Measurements from ENCODE around the gene GRIK5.

GRIK5 gene

DNA sequence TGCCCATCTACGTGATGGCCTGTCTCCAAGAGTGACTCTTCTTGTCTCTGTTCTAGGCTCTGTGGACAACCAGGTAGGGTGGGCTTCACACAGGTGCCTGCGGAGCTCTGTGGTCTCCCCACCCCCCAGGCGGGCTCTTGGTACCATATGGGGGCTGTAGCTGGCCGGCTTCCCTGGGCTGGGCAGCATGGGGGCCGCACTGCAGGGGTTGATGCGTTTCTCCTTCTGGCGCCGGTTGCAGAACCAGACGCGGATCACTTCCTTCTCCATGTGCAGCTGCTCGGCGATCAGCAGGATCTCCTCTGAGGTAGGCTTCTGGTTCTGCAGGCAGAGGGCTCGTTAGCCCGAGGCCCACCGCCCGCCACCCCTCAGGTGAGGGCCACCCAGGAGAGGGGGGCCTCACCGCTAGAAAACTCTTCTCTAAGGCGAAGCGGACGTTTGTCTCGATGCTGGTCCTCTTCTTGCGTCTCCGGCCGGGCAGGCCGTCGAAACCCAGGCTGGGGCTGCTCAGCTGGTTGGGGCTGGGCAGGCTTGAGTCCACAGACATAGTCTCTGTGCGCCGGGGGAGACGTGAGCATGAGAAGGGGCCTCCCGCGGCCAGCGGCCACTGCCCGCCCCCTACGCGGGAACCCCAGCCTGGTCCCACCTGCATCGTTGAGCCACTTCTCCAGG, 25.3 kb upstream of the GRIK5 start:
- no peak for DNase-seq

DNA sequence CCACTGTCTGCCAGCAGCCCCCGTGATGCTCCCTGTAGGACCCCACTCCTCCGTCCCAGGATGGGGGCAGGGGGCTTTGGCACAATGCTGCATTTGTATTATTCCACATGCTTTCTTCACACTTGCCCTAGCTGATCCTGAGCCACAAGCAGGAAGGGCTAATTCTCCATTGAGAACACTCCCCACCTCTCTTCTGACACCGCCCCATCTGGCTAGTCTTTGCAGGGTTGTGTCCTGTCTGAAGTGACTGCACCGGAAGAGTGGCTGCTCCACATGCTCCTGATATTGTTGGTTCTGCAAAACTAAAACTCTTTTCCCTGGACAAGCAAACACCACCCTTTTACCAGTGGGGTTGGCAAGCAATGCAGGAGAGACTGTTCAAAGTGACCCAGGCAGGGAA, 23.9 kb upstream of the GRIK5 start:
- no peak for DNase-seq

DNA sequence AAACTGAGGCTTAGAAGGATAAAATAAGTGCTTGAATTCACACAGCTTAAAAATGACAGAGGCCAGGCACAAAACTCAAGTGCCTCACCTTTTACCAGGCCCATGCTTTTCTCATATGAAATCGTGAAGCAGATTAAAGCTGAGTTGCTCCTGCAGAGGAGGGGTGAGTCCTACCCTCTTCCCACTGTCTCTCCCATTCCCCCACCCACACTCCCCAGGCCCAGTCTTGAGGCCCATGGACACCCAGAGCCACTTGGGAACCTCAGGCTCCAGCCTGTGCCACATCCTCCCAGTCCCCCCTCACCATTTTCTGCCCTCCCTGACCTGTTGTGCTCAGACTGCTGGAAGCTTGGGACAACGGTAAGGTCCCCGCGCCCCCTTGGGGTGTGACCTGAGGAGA, 23.5 kb upstream of the GRIK5 start:
- DNase-seq, result no peak

DNA sequence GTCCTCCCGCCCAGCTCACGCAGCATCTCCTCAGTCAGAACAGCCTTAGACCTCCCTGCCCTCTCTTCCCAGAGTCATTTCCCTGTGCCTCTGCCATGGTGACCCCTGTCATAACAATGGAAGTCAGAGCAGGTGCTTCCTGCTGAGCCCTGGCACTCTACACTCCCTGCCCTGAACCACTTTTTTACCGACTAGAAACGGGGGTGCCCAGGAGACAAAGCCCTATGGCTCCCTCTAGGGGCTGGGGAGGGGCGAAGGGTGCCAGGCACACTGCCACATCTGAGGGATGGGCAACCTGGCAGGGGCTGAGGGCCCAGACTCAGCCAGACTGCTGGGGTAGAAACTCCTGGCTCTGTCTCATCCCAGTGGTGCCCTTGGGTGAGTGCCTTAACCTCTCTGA, 22.3 kb upstream of the GRIK5 start:
- DNase-seq, result no peak

DNA sequence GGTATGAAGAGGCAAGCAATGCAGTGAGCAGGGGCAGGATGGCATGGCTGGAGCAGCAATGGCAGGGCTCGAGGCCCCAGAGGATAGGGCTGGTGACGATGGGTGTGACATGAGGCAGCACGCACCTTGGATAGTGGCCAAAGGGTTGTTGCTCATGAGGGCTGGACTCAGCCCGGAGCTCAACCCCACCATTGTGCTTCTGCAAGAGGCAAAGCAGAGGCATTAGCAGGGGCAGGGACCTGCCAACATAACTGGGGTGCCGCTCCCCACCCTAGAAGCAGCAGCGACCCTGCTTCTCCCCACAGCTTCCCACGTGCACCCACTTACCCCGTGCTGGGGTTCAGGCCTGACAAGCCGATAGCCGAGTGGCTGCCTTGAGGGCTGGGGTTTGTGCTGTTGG, 21.7 kb upstream of the GRIK5 start:
- no peak for DNase-seq

DNA sequence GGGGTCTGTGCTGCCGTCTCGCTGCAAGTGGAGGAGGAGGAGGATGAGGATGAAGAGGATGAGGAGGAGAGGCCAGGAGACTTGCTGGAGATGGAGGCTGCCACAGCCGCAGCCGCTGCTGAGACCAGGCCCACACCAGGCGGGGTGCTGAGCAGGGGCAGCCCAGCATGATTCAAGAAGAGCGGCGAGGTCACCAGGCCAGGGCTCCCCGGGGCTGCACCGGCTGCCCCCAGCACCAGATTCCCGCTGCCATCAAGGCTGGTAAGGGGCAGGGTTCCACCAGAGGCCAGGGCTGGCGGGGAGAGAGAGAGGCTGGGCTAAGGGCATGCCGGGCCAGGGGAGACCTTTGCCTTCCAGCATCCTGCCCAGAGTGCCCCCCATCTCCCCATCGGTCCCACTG, 21.3 kb upstream of the GRIK5 start:
- DNase-seq, result no peak

DNA sequence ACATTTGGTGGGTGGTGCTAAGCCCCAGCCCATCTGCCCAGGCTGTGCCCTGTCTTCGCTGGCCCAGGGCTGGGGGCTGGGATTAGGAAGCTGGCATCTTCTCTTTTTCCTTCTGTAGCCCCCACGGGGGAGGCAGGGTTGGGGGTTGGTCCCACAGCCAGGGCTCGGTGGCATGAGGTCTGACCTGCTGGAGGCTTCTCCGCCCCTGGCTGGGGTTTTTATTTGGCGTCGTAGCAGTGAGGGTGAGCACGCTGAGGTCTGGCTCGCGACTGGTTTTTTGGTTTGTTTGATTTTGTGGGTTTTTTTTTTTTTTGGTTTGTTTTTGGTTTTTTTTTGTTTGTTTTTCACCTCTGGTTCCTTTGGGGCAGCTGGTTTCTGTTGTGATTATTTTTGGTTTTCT, 20.7 kb upstream of the GRIK5 start:
- DNase-seq, result no peak

DNA sequence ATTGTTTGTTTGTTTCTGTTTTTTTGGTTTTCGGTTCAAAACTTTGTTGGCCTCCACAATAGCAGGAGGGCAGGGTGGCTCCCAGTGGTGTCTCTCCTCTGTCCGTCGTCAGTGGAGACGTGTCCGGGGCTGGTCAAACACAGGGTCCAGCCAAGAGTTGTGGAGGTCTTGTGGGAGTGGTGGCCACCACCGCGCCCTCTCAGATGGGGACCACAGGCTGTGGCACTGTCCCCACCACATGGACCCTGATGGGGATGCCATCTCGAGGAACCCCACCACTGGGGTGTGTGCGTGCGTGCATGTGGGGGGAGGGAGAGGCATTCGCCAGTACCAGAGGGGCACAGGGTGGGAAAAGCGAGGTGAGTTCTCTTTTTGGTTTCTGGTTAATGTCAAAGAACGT, 19.8 kb upstream of the GRIK5 start:
- DNase-seq, result no peak

DNA sequence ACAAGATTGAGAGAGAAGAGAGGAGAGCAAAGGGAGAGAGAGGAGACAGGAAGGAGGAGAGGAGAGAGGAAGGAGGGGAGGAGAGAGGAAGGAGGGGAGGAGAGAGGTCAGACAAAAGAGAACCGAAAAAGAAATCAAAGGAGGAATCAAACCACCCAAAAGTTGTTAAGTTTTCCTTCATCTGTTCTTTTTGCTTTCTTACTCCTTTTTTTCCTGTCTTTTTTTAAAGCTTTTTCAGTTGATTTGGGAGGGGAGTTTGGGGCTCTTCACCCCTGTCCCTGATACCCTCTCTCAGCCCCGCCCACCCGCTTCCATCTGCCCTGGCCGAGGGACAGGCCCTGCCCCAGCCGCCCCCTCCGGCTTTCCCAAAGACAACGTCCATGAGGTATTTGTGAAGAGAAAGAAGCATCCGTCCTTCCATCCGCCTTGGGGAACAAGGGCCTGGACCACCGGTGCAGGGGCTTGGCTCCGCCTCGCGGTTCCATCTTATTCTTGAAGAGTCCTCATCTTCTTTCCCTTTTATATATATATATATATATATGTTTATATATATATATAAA, 19.3 kb upstream of the GRIK5 start:
- no peak for DNase-seq

DNA sequence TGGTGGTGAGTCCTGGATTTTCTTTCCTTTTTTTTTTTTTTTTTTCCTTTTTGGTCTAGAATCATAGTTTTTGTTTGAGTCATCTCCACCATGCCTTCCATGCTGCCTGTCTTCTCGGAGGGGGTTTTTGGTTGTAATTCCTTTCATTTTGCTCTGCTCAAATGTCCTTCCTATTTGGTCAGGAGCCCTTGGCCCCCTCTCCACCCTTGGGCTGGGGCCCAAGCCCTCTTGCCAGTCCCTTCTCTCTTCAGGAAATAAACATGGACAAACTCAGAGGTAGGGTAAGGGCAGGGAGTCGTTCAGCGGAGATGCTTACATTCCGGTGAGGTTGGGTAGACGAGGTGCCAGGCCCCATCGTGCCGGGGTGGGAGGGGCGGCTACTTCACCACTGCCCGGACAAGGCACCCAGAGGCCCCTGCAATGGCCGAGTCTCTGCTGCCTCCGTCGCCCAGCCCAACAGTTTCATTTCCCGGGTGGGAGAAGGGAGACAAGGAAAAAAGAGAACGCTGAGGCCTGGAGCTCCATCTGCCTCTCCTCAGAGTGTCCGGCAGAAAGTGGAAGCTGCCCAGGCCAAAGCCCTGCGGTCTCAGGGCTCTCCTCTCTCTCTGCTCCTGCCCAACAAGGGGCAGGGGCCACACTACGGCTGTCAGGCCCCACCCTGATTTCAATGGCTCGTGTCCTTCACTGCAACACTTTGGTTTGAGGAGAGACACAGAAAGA, 18.6 kb upstream of the GRIK5 start:
- no peak for DNase-seq

DNA sequence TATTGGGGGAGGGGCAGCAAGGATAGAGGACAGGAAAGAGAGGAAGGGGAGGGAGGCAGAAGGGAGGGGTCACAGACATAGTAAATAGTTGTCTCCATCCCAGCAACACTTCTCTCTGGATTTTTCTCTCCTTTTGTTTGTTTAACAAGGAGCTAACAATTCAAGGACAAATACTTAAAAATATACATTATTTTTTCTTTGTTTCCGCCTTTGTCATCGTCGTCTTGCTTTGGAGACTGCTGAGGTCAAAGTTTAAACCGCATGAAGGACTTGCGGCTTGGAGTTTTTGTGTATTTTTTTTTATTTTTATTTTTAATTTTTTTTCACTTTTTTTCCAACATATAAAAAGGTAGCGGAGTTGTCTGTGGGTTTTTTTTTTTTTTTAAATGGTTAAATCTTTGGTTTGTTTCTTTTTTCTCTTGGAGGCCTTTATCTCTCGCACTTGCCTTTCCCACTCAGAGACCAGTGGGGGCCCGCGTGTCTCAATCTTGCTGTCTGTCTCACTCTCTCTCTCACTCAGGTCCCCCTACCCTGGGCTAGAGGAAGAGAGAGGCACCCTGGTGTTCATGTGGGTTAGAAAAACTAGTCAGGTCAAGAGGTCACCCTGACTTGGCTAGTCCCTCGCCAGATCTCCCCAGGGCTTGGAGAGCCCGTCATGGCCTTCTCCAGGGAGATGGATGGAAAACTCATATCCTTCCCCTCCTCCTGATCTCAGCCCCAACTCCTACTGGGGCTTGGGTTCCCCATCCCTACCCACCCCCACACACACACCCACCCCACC, 17.0 kb upstream of the GRIK5 start:
- DNase-seq, result no peak

DNA sequence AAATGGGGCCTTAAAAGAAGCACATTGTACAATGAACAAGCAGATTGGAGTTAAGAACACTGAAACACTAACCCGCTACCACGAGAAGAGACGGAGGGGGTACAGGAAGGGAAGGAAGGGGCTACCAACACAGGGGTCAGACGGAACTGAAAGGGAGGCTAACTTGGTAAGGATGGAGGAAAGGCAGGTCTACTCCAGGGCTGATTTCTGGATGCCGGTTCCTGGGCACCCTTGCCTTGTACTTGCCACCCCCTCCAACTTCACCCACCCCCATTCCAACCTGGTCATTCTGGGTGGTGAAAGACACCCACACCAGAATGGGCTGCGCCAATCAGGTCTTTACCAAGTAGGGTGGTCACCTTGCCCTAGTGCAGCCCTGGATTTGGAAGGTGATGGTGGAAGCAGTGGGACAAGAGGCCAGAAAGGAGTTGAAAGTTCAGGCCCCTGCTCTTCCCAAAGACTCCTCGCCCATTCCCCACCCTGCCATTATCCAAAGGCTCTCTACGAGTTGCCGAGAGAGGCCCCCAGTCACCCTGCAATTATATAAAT, 16.3 kb upstream of the GRIK5 start:
- no peak for DNase-seq

DNA sequence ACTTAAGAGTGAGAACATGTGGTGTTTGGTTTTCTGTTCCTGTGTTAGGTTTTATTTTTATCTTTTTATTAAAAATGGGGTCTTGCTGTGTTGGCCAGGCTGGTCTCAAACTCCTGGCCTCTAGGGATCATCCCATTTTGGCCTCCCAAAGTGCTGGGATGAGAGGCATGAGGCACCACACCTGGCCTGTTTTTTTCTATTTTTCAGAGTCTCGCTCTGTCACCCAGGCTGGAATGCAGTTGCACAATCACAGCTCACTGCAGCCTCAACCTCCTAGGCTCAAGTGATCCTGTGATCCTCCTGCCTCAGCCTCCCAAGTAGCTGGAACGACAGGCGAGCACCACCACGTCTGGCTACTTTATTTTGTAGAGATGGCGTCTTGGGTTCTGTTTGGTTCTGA, 13.5 kb upstream of the GRIK5 start:
- no peak for DNase-seq

DNA sequence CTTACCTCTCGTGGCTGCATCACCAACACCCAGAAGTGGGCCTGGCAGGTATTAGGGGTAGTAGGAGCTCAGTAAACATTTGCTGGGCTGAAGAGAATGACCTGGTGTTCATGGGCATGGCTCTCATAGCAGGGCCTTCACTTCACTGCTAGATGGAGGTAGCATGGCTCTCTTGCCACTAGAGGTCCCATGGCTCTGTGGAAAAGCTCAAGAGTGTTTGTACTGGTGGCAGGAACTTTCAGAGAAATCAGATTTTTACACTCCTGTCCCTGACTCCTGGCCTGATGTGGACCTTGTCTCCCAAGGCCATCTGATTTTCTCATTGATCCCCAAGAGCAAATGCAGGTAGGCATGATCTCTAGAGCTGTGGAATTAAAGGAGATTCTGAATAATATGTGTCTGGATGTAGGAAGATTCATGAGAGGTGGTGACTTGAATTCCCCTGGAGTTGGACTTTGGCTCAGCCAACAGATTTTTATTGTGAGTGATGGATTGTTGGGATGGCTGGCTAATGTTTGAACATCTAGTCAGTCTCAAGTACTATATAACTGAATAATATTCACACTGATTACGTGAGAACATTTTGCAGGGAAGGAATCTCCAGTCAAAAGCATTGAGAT, 11.7 kb upstream of the GRIK5 start:
- DNase-seq, result no peak

DNA sequence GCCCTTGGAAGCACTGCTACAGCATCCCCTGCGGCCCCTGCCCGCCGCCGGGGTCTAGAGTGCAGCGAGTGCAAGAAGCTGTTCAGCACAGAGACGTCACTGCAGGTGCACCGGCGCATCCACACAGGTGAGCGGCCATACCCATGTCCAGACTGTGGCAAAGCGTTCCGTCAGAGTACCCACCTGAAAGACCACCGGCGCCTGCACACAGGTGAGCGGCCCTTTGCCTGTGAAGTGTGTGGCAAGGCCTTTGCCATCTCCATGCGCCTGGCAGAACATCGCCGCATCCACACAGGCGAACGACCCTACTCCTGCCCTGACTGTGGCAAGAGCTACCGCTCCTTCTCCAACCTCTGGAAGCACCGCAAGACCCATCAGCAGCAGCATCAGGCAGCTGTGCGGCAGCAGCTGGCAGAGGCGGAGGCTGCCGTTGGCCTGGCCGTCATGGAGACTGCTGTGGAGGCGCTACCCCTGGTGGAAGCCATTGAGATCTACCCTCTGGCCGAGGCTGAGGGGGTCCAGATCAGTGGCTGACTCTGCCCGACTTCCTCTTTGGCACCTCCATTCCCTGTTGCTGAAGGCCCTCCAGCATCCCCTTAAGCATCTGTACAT, 10.9 kb upstream of the GRIK5 start:
- DNase-seq, result no peak

DNA sequence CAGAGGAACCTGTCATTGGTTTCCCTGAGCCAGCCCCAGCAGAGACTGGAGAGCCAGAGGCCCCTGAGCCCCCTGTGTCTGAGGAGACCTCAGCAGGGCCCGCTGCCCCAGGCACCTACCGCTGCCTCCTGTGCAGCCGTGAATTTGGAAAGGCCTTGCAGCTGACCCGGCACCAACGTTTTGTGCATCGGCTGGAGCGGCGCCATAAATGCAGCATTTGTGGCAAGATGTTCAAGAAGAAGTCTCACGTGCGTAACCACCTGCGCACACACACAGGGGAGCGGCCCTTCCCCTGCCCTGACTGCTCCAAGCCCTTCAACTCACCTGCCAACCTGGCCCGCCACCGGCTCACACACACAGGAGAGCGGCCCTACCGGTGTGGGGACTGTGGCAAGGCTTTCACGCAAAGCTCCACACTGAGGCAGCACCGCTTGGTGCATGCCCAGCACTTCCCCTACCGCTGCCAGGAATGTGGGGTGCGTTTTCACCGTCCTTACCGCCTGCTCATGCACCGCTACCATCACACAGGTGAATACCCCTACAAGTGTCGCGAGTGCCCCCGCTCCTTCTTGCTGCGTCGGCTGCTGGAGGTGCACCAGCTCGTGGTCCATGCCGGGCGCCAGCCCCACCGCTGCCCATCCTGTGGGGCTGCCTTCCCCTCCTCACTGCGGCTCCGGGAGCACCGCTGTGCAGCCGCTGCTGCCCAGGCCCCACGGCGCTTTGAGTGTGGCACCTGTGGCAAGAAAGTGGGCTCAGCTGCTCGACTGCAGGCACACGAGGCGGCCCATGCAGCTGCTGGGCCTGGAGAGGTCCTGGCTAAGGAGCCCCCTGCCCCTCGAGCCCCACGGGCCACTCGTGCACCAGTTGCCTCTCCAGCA, 10.1 kb upstream of the GRIK5 start:
- DNase-seq, result no peak

DNA sequence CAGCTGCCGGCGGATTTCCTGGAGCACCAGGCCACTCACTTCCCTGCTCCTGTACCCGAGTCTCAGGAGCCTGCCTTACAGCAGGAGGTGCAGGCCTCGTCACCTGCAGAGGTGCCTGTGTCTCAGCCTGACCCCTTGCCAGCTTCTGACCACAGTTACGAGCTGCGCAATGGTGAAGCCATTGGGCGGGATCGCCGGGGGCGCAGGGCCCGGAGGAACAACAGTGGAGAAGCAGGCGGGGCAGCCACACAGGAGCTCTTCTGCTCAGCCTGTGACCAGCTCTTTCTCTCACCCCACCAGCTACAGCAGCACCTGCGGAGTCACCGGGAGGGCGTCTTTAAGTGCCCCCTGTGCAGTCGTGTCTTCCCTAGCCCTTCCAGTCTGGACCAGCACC, 9.3 kb upstream of the GRIK5 start:
- DNase-seq, result no peak

DNA sequence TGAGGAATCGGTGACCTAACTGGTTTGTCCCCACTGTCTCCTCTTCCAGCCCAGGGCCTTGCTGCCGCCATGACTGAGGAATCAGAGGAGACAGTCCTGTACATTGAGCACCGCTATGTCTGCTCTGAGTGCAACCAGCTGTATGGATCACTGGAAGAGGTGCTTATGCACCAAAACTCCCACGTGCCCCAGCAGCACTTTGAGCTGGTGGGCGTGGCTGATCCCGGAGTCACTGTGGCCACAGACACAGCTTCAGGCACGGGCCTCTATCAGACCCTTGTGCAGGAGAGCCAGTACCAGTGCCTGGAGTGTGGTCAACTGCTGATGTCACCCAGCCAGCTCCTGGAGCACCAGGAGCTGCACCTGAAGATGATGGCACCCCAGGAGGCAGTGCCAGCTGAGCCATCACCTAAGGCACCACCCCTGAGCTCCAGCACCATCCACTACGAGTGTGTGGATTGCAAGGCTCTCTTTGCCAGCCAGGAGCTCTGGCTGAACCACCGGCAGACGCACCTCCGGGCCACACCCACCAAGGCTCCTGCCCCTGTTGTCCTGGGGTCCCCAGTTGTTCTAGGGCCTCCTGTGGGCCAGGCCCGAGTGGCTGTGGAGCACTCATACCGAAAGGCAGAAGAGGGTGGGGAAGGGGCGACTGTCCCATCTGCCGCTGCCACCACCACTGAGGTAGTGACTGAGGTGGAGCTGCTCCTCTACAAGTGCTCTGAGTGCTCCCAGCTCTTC, 8.7 kb upstream of the GRIK5 start:
- no peak for DNase-seq

DNA sequence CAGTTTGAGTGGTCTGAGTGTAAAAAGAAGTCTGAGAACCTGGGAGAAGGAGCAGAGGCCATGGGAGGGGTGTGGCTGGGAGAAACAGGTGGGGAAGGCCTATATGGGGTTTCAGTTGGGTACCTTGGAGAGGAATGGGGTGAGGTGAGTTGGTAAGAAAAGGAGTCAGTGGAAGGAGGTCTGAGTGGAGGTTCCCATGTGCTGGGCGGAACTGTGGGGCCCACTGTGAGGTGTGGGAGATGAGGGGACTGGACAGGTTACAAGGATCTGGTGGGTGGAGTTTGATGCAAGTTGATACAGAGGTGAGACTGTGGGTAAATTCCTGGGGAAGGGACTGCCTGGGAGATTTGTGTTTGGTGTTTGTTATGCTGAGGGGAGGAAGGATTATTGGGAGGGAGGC, 8.1 kb upstream of the GRIK5 start:
- no peak for DNase-seq

DNA sequence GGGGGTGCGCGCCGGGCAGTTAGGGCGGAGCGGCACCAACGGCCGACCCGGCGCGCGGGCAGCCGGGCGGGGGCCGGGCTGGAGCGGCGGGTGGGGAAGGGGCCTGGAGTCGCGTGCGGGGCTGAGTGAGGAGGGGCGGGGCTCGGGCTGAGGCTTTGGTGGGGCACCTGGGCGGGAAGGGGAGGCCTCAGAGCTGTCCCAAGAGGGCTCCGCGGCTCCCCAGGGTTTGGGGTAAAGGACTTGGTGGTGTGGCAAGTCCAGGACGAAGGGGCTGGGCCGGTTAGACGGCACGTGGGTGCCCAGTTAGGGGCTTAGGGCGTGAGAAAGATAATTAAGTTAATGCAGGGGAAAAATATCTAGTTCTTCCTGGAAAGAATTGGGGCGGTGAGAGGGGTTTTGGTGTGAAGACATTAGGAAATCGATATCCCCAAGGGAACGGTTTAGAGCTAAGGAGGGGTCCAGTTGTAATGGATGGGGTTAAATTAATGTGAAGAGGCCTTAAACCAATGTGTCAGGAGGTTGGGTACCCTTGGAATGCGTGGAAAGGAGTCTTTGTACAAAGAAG, 6.5 kb upstream of the GRIK5 start:
- DNase-seq, result no peak
